Esophagus squamous epithelium (tissue), 5 donors: ENCODE data around the gene SYS1. TPM values are rescaled to one million over a fixed set of nuclear protein-coding genes. Genes with fewer than 3 reads are reported as not detected.

Source experiments
- DNase-seq: peaks from one replicate; lab custom pipeline; 2025; lab: John Stamatoyannopoulos, UW
- H3K27ac ChIP-seq, 4 donors: fragments of 200-600 bp; sonication (generic); one replicate each; pipeline ENCODE4 v1.5.1; 2016 to 2019; ENCODE audit warnings: mild to moderate bottlenecking in 1 of 4
- H3K27me3 ChIP-seq, 4 donors: fragments of 200-600 bp; sonication (generic); 1 replicate in 3 of 4; 2 replicates in 1 of 4; pipeline versions ENCODE4 v1.5.1 to v1.6.0; 2017 to 2021; ENCODE audit warnings: antibody characterized with exemption in 1 of 4
- H3K36me3 ChIP-seq, 3 donors: fragments of 200-600 bp; sonication (generic); one replicate each; pipeline ENCODE4 v1.5.1; 2016 to 2019
- H3K4me1 ChIP-seq, 3 donors: fragments of 200-600 bp; sonication (generic); one replicate each; pipeline ENCODE4 v1.5.1; 2017 to 2019
- H3K4me3 ChIP-seq, 4 donors: fragments of 200-600 bp; sonication (generic); 1 replicate in 3 of 4; 2 replicates in 1 of 4; pipeline ENCODE4 v1.5.1; 2016 to 2019; ENCODE audit warnings: mild to moderate bottlenecking in 2 of 4, moderate library complexity in 1 of 4
- H3K9me3 ChIP-seq, 3 donors: fragments of 200-600 bp; sonication (generic); one replicate each; pipeline ENCODE4 v1.5.1; 2016 to 2019
- POLR2A ChIP-seq, 4 donors: fragments of 450-650 bp; IDR thresholded peaks; one replicate each; pipeline ENCODE4 v1.6.1; 2017; ENCODE audit warnings: antibody characterized with exemption in 4 of 4, mild to moderate bottlenecking in 4 of 4, moderate library complexity in 3 of 4
- WGBS, 2 donors: methylation state at CpG; one replicate each; pipeline ENCODE4 v1.1.5; 2018; 5-methylcytosine and 5-hydroxymethylcytosine counted together
- intact Hi-C: fragments of 100-400 bp; cut with DNase I; formaldehyde crosslinking; loops from one replicate; pipeline ENCODE4 v1.15.0; 2022
- total RNA-seq, 4 donors: library from RNA; depleted of rRNA; stranded (reverse); fragments of >200 nt; gene quantifications; one replicate each; pipeline ENCODE4 v1.1.0, GENCODE V29; 2016
- TF ChIP-seq, protein P1 (sequence below), 6 experiments: fragments of 450-650 bp in 4 of 6; fragments of 200-600 bp in 2 of 6; sonication (generic) in 2 of 6; IDR thresholded peaks; one replicate each; pipeline ENCODE4 v1.5.1; 2016 to 2019; ENCODE audit warnings: antibody characterized with exemption in 6 of 6, mild to moderate bottlenecking in 4 of 6, moderate library complexity in 4 of 6
- donor health status: DM: yes; HTN: yes; CAD: no.

The SYS1 gene
- total RNA-seq, 4 donors from 2014 or later: 22.3 to 32.4 (median 27.0) TPM

DNA sequence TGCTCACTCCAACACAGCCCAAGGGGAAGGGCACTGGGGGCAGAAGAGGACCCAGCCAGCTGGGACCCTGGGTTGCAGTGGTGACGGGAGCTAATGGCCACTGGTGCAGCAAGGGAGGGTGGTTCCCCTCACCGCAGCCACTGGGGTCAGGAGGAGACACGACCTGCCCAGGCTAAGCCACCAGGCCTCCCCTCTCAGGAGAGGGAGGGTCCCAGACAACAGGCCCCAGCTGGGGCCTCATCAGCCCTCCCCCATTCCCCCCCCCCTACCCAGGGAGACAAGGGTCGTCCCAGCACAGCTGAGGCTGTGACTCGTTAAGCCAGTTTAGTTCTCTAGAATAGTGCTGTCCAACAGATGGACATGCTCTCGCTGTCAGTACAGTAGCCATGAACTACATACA is 37.6 kb upstream of the SYS1 start:
- WGBS, 2 donors: 82 to 83% methylated on average over 1 to 2 of the region's 6 CpGs
- Histone ChIP-seq H3K36me3 (peaks cover 11 to 61% (median 27%) of the 10 kb centered on the region in 3 donors), H3K27ac (peak overlapping the region in 1 of 4 donors; percentile 9), H3K4me3 (no peak overlapping the region), H3K4me1 (peaks cover 0 to 32% (median 0%) of the 10 kb centered on the region in 3 donors), H3K9me3 (no peaks in the 10 kb centered on the region), H3K27me3 (no peaks in the 10 kb centered on the region)
- intact Hi-C loops: no loop called here
- no peak for DNase-seq
- TF ChIP-seq, protein P1, sequence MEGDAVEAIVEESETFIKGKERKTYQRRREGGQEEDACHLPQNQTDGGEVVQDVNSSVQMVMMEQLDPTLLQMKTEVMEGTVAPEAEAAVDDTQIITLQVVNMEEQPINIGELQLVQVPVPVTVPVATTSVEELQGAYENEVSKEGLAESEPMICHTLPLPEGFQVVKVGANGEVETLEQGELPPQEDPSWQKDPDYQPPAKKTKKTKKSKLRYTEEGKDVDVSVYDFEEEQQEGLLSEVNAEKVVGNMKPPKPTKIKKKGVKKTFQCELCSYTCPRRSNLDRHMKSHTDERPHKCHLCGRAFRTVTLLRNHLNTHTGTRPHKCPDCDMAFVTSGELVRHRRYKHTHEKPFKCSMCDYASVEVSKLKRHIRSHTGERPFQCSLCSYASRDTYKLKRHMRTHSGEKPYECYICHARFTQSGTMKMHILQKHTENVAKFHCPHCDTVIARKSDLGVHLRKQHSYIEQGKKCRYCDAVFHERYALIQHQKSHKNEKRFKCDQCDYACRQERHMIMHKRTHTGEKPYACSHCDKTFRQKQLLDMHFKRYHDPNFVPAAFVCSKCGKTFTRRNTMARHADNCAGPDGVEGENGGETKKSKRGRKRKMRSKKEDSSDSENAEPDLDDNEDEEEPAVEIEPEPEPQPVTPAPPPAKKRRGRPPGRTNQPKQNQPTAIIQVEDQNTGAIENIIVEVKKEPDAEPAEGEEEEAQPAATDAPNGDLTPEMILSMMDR (IDR thresholded peaks at IDR 0.05): no peak
- no peak for TF ChIP-seq POLR2A (IDR thresholded peaks at IDR 0.05)

DNA sequence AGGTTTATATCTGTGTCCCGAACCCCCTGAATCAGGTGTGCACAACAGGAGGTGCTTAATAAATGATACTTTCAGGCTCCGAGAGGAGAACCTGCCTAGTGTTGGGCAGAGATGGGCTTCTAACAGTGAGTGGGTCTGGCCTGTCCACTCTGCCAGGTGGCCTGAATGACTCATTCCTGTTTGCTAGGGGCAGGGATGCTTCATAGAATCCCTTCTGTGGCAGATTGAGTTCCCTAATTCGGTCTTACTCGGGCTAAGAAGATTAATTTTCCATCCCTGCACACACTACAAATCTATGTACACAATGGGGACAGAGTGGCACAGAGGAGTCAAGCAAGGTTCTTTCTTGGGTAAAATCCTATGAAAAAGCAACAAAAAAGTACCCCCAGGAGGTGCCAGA is 34.5 kb upstream of the SYS1 start:
- Histone ChIP-seq H3K4me1 (peaks cover 0 to 31% (median 0%) of the 10 kb centered on the region in 3 donors), H3K27ac (no peak overlapping the region), H3K9me3 (no peaks in the 10 kb centered on the region), H3K4me3 (no peak overlapping the region), H3K36me3 (peaks cover 37 to 92% (median 39%) of the 10 kb centered on the region in 3 donors), H3K27me3 (no peaks in the 10 kb centered on the region)
- intact Hi-C loops: no loop called here
- TF ChIP-seq, protein P1 (IDR thresholded peaks at IDR 0.05): no peak
- TF ChIP-seq POLR2A (IDR thresholded peaks at IDR 0.05): no peak
- DNase-seq: no peak
- 76 to 87% methylated on average over 3 to 4 of the region's 4 CpGs for WGBS, 2 donors

DNA sequence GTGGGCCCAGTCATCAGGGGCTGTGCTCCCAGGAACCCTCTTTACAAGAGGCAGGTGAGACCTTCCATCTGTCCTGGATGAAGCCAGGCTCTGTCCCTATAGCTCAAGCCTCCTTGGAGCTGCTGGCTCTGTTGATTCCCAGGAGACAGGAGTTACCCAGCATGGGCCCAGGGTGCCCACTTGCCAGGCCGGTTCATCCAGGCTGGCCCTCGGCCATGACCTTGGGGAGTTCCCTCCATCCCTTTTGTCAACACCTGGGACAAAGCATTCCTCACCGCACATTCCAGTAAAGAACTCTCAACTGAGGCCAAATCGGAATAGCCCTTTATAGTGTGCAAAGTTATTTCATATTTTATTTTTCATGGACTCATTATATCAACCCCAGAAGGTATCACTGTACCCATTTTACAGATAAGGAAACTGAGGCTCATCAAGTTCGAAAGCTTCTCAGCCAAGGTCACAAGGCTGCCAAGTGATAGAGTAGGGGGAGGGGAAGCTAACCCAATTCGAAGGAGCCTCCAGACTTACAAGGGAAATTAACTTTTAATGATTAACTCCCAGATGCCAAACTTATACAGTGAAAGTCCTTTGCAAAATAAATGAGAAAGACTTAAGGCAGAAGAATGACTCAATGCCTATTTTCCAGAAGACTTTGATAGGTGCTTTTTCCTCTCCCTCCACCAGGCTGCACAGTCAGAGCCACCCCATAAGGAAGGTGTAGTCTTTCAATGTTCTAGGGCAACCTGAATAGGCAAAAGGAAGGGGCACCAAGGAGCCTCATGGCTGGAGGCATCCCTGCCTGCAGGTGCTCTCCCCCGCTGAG is 33.2 kb upstream of the SYS1 start:
- Histone ChIP-seq H3K36me3 (peaks cover 37 to 100% (median 38%) of the 10 kb centered on the region in 3 donors), H3K9me3 (no peaks in the 10 kb centered on the region), H3K4me1 (peaks cover 0 to 19% (median 0%) of the 10 kb centered on the region in 3 donors), H3K27ac (peak overlapping the region in 1 of 4 donors; percentile 3), H3K27me3 (no peaks in the 10 kb centered on the region), H3K4me3 (no peak overlapping the region)
- DNase-seq: no peak
- WGBS, 2 donors: 71 to 76% methylated on average over 7 of the region's 7 CpGs
- TF ChIP-seq, protein P1 (IDR thresholded peaks at IDR 0.05): no peak
- TF ChIP-seq POLR2A (IDR thresholded peaks at IDR 0.05): no peak
- intact Hi-C loops: no loop called here

DNA sequence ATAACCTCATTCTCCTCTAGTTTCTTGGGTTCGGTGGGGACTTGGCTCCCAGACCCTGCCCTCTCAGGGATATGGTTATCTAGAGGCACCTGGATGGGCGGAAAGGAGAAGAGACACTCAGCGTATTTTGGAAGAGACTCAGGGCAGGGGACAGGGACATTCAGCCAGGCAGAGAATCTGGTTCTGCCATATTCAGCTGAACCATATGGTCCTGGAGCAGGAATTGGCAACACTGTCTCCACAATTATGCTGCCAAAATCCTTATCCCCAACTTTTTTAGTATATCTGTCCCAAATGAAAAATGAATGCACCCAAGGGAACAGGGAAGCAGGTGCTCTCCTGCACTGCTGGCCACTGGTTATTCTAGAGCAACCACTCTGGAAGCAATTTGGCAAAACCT is 32.5 kb upstream of the SYS1 start:
- Histone ChIP-seq H3K4me3 (no peak overlapping the region), H3K27ac (peak overlapping the region in 1 of 4 donors; percentile 32), H3K9me3 (no peaks in the 10 kb centered on the region), H3K27me3 (no peaks in the 10 kb centered on the region), H3K36me3 (peaks cover 31 to 100% (median 37%) of the 10 kb centered on the region in 3 donors), H3K4me1 (peaks cover 0 to 20% (median 0%) of the 10 kb centered on the region in 3 donors)
- DNase-seq: no peak
- intact Hi-C loops: no loop called here
- 83 to 100% methylated on average over 1 to 2 of the region's 3 CpGs for WGBS, 2 donors
- TF ChIP-seq, protein P1 (IDR thresholded peaks at IDR 0.05): no peak
- no peak for TF ChIP-seq POLR2A (IDR thresholded peaks at IDR 0.05)
